AG04450 (cell line): Measurements from ENCODE around the gene LRRC32. TPM values are rescaled to one million over a fixed set of nuclear protein-coding genes. Genes with fewer than 3 reads are reported as not detected.

Experiments used
- CTCF ChIA-PET: fragments of 300-600, 350-600 bp; formaldehyde crosslinking; extraction: SDS; loops from one replicate; lab custom pipeline; 2022; ENCODE audit warnings: antibody characterized with exemption, inconsistent platforms; lab: Charles Lee
- POLR2A ChIA-PET: fragments of 350-600 bp; formaldehyde crosslinking; extraction: SDS; loops from one replicate; lab custom pipeline; 2021; ENCODE audit warnings: antibody characterized with exemption, inconsistent platforms; lab: Yijun Ruan, JAX
- DNase-seq: peaks from one replicate; pipeline ENCODE4 v3.0.0-alpha.2; 2011; ENCODE audit warnings: low read depth, low spot score
- H3K27ac ChIP-seq: one replicate; pipeline ENCODE4 v1.5.1; 2012; ENCODE audit warnings: low read depth, low read length, control low read depth
- H3K27me3 ChIP-seq: one replicate; pipeline ENCODE4 v1.6.0; 2012; ENCODE audit warnings: low read length; ENCODE audit not compliant: control insufficient read depth, insufficient read depth
- H3K4me3 ChIP-seq: 2 replicates; pipeline ENCODE4 v1.5.1; 2011; ENCODE audit warnings: mild to moderate bottlenecking, low read depth, low read length, control low read depth
- H3K9me3 ChIP-seq: 2 replicates; pipeline ENCODE4 v1.5.1; 2012; ENCODE audit warnings: low read length; ENCODE audit not compliant: control insufficient read depth, insufficient read depth
- CTCF ChIP-seq: IDR thresholded peaks from 2 replicates; pipeline ENCODE4 v1.5.1; 2011; ENCODE audit warnings: low read depth, low read length, control low read depth, inconsistent platforms
- polyA plus RNA-seq: library from polyadenylated mRNA; depleted of rRNA; stranded (reverse); fragments of >200 nt; gene quantifications from 2 replicates; pipeline ENCODE4 v1.2.3, GENCODE V29; 2011

Gene LRRC32
- polyA plus RNA-seq, 1 experiment, result 10.9 TPM

- ChIA-PET CTCF (no interaction called here), POLR2A (no interaction called here)
- peaks cover 10% of the 10 kb centered on the region for H3K27me3 ChIP-seq
- DNase-seq, result no peak
- H3K27ac ChIP-seq, result no peak overlapping the region
- H3K9me3 ChIP-seq, result no peaks in the 10 kb centered on the region
- H3K4me3 ChIP-seq, result no peak overlapping the region
- no peak for TF ChIP-seq CTCF
Observed at GRCh38 chr11:76638270-76639197, 32.0 kb downstream of the LRRC32 start.

GRCh38 chr11:76637491-76638269 is 32.9 kb downstream of the LRRC32 start:
- CTCF ChIA-PET, result no interaction called here
- no peak overlapping the region for H3K4me3 ChIP-seq
- no peaks in the 10 kb centered on the region for H3K9me3 ChIP-seq
- POLR2A ChIA-PET, result no interaction called here
- no peak for TF ChIP-seq CTCF
- H3K27me3 ChIP-seq, result peaks cover 8% of the 10 kb centered on the region
- H3K27ac ChIP-seq, result no peak overlapping the region
- DNase-seq, result no peak

GRCh38 chr11:76636826-76637460 is 33.6 kb downstream of the LRRC32 start:
- ChIA-PET POLR2A (no interaction called here), CTCF (no interaction called here)
- Histone ChIP-seq H3K4me3 (no peak overlapping the region), H3K9me3 (no peaks in the 10 kb centered on the region), H3K27ac (no peak overlapping the region), H3K27me3 (peaks cover 5% of the 10 kb centered on the region)
- DNase-seq, result no peak
- TF ChIP-seq CTCF, result no peak

- ChIA-PET POLR2A (no interaction called here), CTCF (no interaction called here)
Observed at GRCh38 chr11:76635991-76636738, 34.4 kb downstream of the LRRC32 start.

More at GRCh38 chr11:76635991-76636738, 34.4 kb downstream of the LRRC32 start:
- H3K4me3 ChIP-seq, result no peak overlapping the region
- no peak for TF ChIP-seq CTCF
- H3K27ac ChIP-seq, result no peak overlapping the region
- DNase-seq, result no peak
- no peaks in the 10 kb centered on the region for H3K27me3 ChIP-seq
- H3K9me3 ChIP-seq, result no peaks in the 10 kb centered on the region
